ENCODE results near the gene SESN1.

The SESN1 gene

DNA sequence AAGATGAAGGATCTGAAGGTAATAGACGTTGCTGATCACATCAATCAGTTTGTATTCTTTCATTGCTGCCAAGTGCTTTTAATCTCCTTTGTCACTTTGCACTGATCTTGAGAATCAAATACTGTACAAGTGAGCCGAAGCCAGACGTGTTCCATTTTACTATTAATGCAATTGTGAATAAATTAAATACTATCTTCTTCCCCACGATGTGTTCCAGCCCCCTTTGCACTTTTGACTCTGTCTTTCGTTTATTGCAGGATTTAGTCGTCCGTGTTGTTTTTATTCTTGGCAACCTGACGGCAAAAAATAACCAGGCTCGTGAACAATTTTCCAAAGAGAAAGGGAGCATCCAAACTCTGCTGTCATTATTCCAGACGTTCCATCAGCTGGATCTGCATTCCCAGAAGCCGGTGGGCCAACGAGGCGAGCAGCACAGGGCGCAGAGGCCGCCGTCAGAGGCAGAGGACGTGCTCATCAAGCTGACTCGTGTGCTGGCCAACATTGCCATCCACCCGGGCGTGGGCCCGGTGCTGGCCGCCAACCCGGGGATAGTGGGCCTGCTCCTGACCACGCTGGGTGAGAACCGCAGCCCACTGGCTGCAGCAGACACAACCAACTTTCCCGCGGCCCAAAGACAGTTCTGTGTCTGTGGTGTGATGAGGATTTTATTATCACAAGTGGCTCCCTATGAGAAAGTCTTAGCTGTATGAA, 141.7 kb downstream of the SESN1 start:
- H3K4me3 ChIP-seq (ENCODE audit: low read length): no peak overlapping the region
- DNase-seq (ENCODE audit: low read depth, low spot score): no peak

GRCh38 chr6:108951351-108951953, 143.2 kb downstream of the SESN1 start:
- no peak for DNase-seq (ENCODE audit: low read depth, low spot score)
- H3K4me3 ChIP-seq (ENCODE audit: low read length): no peak overlapping the region

DNA sequence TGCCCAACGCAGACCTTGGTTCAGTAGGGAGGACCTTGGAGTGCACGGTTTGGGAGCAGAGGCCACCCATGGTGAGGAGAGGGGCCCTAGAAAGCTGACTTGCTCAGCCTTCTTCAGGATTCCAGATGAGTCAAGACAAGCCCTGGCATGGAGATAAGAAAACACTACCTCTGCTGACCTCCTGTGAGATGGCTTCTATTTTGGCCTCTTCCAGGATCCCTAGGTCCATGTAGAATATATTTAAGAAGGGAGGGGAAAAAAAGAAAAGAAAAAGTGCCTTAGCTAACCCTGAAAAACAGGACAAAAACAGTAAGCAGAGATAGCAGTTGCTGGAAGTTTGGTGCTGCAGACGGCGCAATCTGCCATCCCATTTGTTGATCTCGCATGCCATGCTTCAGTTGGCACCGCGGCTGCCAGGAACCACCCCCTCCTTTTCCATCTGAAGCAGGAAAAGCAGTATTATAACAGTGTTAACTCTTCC, 146.4 kb downstream of the SESN1 start:
- no peak overlapping the region for H3K4me3 ChIP-seq (ENCODE audit: low read length)
- no peak for DNase-seq (ENCODE audit: low read depth, low spot score)

- no peak overlapping the region for H3K4me3 ChIP-seq (ENCODE audit: low read length)
- no peak for DNase-seq (ENCODE audit: low read depth, low spot score)
These were observed 147.4 kb downstream of the SESN1 start for GRCh38 chr6:108947114-108947854.

GRCh38 chr6:108946695-108947094, 148.0 kb downstream of the SESN1 start:
- DNase-seq (ENCODE audit: low read depth, low spot score): no peak

DNA sequence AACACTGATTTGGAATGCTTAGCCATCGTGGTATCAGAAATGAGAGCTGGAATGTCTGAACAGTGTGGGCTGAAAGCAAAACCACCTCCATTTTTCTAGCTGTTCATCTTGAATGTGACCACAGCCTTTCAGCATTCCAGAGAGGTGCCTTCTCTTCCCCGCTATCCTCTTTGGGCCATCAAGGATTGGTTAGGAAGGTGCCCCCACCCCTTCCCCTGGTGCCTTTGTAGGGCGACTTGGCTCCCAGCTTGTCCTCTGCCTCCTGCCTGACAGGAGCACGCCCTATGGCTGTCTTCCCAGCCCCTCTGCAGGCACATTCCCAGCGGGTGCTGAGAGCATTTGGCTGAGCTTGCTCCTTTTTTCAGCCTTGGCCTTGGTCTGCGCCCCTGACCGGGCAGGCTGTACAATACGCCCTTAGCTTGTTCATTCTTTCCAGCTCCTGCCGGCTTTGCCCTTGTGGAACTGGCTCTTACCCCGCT, 148.9 kb downstream of the SESN1 start:
- no peak for DNase-seq (ENCODE audit: low read depth, low spot score)
- H3K4me3 ChIP-seq (ENCODE audit: low read length): no peak overlapping the region

More at GRCh38 chr6:108946695-108947094, 148.0 kb downstream of the SESN1 start:
- H3K4me3 ChIP-seq (ENCODE audit: low read length): no peak overlapping the region

DNA sequence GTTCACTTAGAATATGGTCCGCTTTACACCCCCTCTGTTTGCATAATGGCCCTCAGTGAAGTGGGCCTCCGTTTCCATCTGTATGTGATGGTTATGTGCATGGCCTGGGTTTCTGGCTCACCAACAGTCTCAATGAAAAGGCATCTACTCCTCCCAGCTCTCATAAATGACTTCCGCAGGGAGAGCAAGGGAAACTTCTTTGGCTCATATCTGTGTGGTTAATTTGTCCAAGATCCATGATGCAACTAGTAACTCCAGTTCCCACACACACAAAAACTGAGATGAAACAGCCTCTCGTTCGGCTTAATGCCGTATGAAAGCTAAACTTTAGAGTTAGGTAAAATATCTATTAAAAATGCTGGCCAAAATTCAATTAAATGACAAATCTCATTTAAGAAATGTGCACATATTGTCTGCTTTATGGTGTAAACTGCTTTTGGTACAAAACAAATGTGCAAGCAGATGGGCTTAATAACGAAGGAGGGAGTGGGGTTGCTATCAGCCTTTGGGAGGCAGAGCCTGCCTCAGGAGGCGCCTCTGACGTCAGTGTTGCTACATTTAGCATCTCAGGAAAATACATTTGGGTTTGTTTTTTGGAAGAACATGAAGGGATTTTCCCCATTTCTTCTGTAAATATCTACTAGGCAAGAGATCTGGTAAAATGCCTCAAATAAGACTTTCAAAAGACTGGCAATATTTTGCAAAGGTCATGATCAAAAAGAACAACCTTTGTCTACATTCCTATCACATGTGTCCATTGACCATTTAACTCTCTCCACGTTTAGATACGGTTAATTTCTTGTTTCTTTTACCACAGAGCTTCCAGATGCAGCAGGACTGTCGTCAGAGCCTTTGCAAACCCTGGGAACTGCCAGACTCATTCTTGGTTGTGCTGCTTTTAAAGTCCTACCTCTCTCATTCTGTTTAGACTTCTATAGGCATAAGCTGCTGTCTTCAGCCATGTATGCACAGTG, 149.7 kb downstream of the SESN1 start:
- DNase-seq (ENCODE audit: low read depth, low spot score): no peak
- H3K4me3 ChIP-seq (ENCODE audit: low read length): no peak overlapping the region

DNA sequence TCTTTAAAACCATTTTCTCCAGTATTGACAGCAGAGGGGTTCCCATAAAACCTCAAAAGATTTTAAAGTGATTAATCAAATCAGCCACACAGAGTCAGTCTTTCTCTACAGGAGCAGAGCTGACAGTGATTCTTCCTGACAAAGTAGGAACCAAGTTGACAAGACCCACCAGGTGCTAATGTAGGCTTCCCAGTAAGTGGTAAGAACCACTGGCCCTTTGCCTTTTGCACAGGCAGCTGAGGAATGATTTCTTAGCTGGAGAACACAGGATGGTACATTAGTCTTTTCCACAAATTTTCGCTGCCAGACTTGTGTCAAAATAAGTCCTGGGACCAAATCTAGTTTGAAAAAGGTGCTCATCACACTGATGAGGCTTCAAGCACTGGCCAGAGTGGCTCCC, 150.6 kb downstream of the SESN1 start:
- DNase-seq (ENCODE audit: low read depth, low spot score): peak; percentile 32
- H3K4me3 ChIP-seq (ENCODE audit: low read length): no peak overlapping the region

DNA sequence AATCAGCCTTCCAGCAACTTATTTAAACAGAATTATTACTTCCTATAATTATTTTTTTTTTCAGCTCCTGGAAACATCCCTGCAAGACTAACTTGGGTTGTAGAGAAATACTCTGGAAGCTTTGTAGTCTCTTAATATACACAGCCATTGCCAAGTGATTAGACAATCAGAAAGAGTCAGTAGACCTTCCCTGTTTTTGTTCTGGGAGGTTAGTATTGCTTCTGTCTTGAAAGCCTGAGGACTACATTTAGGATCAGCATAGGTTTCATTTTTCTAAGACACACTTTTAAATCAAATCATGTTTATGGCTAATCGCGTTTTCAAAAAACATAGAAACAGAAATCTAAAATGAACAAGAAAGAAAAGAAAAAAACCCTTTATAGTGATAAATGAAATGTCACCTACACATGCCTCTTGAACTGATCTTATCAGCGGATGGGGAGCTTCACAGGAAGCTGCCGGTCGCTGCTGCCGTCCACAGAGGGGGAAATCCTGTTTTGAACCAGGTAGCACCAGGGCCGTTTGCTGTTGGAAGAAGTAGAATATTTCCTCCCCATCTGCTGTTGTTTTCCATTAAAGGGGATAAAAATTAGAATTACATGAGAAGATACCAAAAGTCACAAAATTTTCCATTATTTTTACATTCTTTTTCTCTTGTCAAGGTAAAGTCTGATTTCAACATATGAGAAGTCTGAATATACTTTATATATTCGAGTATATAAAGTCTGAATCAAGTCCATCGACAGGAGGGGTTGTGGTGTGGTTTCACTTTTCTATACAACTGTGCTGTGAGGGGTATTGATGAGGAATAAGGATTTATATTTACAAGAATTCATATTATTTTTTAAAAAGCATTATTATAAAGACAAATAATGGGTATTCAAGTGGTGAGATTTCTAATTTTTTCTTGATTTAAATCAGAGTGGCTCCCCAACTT, 151.8 kb downstream of the SESN1 start:
- peak overlapping the region; percentile 26 for H3K4me3 ChIP-seq (ENCODE audit: low read length)
- DNase-seq (ENCODE audit: low read depth, low spot score): peak; percentile 87

- no peak for DNase-seq (ENCODE audit: low read depth, low spot score)
- no peak overlapping the region for H3K4me3 ChIP-seq (ENCODE audit: low read length)
These were observed 152.8 kb downstream of the SESN1 start for GRCh38 chr6:108941859-108942258.

- no peak for DNase-seq (ENCODE audit: low read depth, low spot score)
- H3K4me3 ChIP-seq (ENCODE audit: low read length): no peak overlapping the region
These were observed 153.4 kb downstream of the SESN1 start for GRCh38 chr6:108941281-108941680.

DNA sequence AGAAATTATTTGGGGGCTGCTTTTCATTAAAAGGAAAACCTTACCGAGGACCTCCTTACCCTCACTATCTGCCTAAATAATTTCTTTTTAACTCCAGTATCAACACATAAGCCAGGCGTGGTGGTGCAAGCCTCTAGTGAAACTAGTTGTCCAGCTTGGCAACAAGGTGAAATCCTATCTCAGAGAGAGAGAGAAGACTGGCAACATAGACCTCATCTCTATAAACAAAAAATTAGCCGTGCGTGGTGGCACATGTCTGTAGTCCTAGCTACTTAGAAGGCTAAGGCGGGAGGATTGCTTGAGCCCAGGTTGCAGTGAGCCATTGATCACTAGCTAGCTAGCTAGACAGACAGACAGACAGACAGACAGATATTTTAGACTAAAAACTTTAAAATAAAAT, 153.9 kb downstream of the SESN1 start:
- no peak for DNase-seq (ENCODE audit: low read depth, low spot score)
- H3K4me3 ChIP-seq (ENCODE audit: low read length): no peak overlapping the region

DNA sequence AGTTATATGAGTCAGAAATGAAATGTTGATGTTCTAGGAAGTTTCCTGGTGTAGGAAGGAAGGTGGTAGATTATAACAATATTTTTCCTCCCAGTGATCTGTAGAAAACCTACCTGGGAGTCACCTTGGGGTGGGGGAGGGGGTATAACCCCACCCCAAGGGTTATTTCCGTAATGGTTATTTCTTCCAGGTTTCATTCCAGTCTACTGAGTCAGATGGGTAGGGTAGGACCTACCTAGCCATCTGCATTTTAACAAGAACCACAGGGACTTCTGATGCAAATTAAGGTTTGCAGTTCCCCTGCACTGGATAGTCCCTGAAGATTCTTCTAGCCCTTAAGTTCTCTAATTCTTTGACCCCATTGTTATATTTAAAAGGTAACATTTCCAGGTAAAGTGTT, 157.5 kb downstream of the SESN1 start:
- H3K4me3 ChIP-seq (ENCODE audit: low read length): no peak overlapping the region
- no peak for DNase-seq (ENCODE audit: low read depth, low spot score)
